ENCODE data around the gene GSTT2B. TPM values are rescaled to one million over a fixed set of nuclear protein-coding genes. Genes with fewer than 3 reads are reported as not detected.

Gene GSTT2B
- total RNA-seq, 3 donors from 2014 or later = 1.1 to 4.5 (median 2.0) TPM

DNA sequence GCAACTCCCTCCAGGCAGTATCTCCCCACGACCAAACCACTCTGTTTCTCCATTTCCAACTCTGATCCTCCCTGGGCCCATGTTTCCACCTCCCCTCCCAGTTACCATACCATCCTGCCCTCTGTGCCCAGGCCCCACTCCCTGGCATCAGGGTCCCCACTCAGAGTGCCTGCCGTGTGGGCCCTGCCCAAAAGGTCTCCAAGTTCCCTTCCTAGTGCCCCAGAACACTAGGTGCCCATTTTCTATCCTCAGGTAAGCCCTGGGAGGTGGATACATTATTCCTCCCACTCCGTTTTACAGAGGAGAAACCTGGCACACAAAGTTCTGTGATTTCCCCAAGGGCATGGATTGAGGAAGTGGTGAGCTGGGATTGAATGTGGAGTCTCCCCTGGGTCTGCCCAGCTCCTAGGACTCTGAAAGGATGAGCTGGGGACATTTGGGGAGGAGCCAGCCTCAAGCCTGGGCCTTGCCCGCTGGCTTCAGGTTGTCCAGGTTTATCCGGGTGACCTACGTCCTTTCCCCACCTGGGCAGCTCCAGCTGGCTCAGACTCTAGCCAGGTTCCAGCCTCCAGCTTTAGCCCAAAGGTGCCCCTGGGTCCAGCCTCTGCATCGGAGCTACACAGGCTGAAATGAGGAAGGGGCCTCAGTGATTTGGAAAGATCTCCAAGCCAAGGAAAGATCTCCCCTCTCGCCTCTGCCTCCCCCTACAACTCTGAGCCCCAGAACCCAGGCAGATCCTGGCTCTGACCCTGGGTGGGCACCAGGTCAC is 46.4 kb upstream of the GSTT2B start:
- intact Hi-C loops (cut with DNase I, micrococcal nuclease) = no loop called here
- Histone ChIP-seq H3K9me3 (no peaks in the 10 kb centered on the region), H3K4me3 (no peak overlapping the region), H3K4me1 (ENCODE audit: low read depth) (peaks cover 4% of the 10 kb centered on the region), H3K36me3 (ENCODE audit: low read depth) (no peaks in the 10 kb centered on the region)
- DNase-seq (no peak), ATAC-seq (no peak)
- TF ChIP-seq CTCF (IDR thresholded peaks at IDR 0.05) = no peak

- no peaks in the 10 kb centered on the region for H3K4me1 ChIP-seq (ENCODE audit: low read depth)
- H3K36me3 ChIP-seq (ENCODE audit: low read depth) = no peaks in the 10 kb centered on the region
- H3K4me3 ChIP-seq = no peak overlapping the region
- no peak for DNase-seq
- ATAC-seq = no peak
- intact Hi-C loops (cut with DNase I, micrococcal nuclease) = no loop called here
- no peak for TF ChIP-seq CTCF (IDR thresholded peaks at IDR 0.05)
- H3K9me3 ChIP-seq = no peaks in the 10 kb centered on the region
Measured at GRCh38 chr22:24006914-24007214, 45.9 kb upstream of the GSTT2B start.

- intact Hi-C loops (cut with DNase I, micrococcal nuclease) = no loop called here
- H3K4me3 ChIP-seq = no peak overlapping the region
- no peaks in the 10 kb centered on the region for H3K9me3 ChIP-seq
- no peak for TF ChIP-seq CTCF (IDR thresholded peaks at IDR 0.05)
- H3K36me3 ChIP-seq (ENCODE audit: low read depth) = no peaks in the 10 kb centered on the region
- ATAC-seq (no peak), DNase-seq (no peak)
- no peaks in the 10 kb centered on the region for H3K4me1 ChIP-seq (ENCODE audit: low read depth)
Measured at GRCh38 chr22:24006207-24006913, 45.4 kb upstream of the GSTT2B start.

DNA sequence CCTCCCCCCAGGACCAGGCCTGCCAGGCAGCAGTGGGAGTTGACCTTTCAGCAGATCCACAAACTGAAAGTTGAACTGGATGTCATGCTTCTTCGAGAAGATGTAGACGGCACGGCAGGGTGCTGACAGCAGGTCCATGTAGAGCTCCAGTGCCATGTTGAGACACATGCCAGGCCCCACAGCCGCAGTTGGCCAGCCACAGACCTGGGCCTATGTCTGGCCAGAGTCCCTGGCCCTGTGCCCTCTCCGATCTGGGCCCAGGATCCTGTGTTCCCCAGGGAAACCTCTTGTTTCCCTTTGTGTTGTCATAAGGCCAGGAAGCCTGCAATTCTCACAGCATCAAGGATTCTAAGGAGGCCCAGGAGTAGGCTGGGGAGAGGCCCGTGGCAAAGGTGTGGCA is 44.2 kb upstream of the GSTT2B start, which contains the start of gene GSTT4:
Gene GSTT4 (minus strand): TSS at position 253 of the 400 bp plus-strand sequence. CDS start 97 bp downstream, at position 156.
- H3K9me3 ChIP-seq = no peaks in the 10 kb centered on the region
- intact Hi-C loops (cut with DNase I, micrococcal nuclease) = no loop called here
- DNase-seq = no peak
- ATAC-seq = no peak
- no peak for TF ChIP-seq CTCF (IDR thresholded peaks at IDR 0.05)
- H3K4me1 ChIP-seq (ENCODE audit: low read depth) = no peaks in the 10 kb centered on the region
- H3K36me3 ChIP-seq (ENCODE audit: low read depth) = no peaks in the 10 kb centered on the region
- H3K4me3 ChIP-seq = no peak within 1 kb of the TSS

DNA sequence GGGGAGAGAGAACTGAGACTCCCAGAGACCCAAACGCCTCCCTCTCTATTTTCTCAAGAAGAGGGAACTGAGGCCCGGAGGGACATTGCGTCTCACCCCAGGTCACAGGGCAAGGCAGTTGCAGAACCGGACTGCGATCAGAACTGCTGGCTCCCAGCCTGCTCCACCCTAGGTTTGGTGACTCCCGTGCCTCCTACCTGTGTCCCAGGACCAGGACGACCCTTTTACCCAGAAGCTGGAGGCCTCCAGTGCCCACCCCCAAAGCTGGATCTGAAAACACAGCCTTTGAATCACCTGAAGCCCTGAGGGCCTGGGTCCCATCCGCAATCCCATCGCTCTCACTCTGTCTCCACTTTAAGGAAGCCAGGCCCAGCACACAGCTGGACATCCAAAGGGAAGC is 42.9 kb upstream of the GSTT2B start:
- ATAC-seq = no peak
- no peaks in the 10 kb centered on the region for H3K36me3 ChIP-seq (ENCODE audit: low read depth)
- intact Hi-C loops (cut with DNase I, micrococcal nuclease) = no loop called here
- no peak for DNase-seq
- H3K9me3 ChIP-seq = no peaks in the 10 kb centered on the region
- H3K4me3 ChIP-seq = no peak overlapping the region
- TF ChIP-seq CTCF (IDR thresholded peaks at IDR 0.05) = no peak
- H3K4me1 ChIP-seq (ENCODE audit: low read depth) = no peaks in the 10 kb centered on the region

Data from mucosa of descending colon (tissue), 3 donors.